IMR-90 (cell line): ENCODE measurements around the gene DUSP9. TPM values are rescaled to one million over a fixed set of nuclear protein-coding genes. Genes with fewer than 3 reads are reported as not detected.

Experiments used
- ATAC-seq: fragments of 200-7000 bp; cut with Tn5 transposase; 2 replicates; pipeline ENCODE4 v1.9.1; 2020; ENCODE audit warnings: low read depth, mild to moderate bottlenecking, moderate library complexity
- BruUV-seq: library from RNA; stranded (reverse); fragments of 400-500 nt; replicated peaks from 2 replicates; lab custom pipeline; 2021; lab: Mats Ljungman, UMichigan
- CTCF ChIA-PET: fragments of 300-600 bp; formaldehyde crosslinking; extraction: SDS; loops from one replicate; lab custom pipeline; 2021; ENCODE audit warnings: antibody characterized with exemption; lab: Yijun Ruan, JAX
- POLR2A ChIA-PET: fragments of 300-600 bp; sonication (Branson Sonifier 250); formaldehyde crosslinking; loops from one replicate; lab custom pipeline; 2022; ENCODE audit warnings: antibody characterized with exemption; ENCODE audit not compliant: unreplicated experiment; lab: Charles Lee
- DNase-seq: peaks from one replicate; pipeline ENCODE4 v3.0.0; 2013
- H2AFZ ChIP-seq: replicated peaks from 2 replicates; pipeline ENCODE3; 2013; ENCODE audit warnings: low read length, mild to moderate bottlenecking; ENCODE audit not compliant: poor library complexity
- H2AK5ac ChIP-seq: 2 replicates; pipeline ENCODE4 v1.6.1; 2013; ENCODE audit warnings: low read depth, low read length, inconsistent platforms
- H2AK9ac ChIP-seq: replicated peaks from 2 replicates; pipeline ENCODE3; 2013; ENCODE audit warnings: mild to moderate bottlenecking, low read depth, low read length, moderate library complexity; ENCODE audit not compliant: poor library complexity
- H2BK120ac ChIP-seq: 2 replicates; pipeline ENCODE4 v1.6.1; 2013; ENCODE audit warnings: low read depth, low read length, inconsistent platforms
- H2BK15ac ChIP-seq: 3 replicates; pipeline ENCODE4 v1.6.1; 2013; ENCODE audit warnings: low read depth, low read length, inconsistent platforms
- H2BK20ac ChIP-seq: 2 replicates; pipeline ENCODE4 v1.6.1; 2013; ENCODE audit warnings: low read depth, mild to moderate bottlenecking, inconsistent platforms, low read length, moderate library complexity
- H2BK5ac ChIP-seq: 2 replicates; pipeline ENCODE4 v1.6.1; 2013; ENCODE audit warnings: mild to moderate bottlenecking, low read depth, low read length, inconsistent platforms; ENCODE audit not compliant: poor library complexity, severe bottlenecking
- H3K14ac ChIP-seq: replicated peaks from 2 replicates; pipeline ENCODE4 v1.6.1; 2013; ENCODE audit warnings: low read depth, low read length, inconsistent platforms
- H3K18ac ChIP-seq: 2 replicates; pipeline ENCODE4 v1.6.1; 2013; ENCODE audit warnings: low read depth, low read length, control low read depth
- H3K23ac ChIP-seq: 2 replicates; pipeline ENCODE4 v1.6.1; 2013; ENCODE audit warnings: low read depth, low read length, inconsistent platforms
- H3K27ac ChIP-seq: 2 replicates; pipeline ENCODE4 v1.5.1; 2013; ENCODE audit warnings: mild to moderate bottlenecking, control low read depth, low read length; ENCODE audit not compliant: insufficient read depth
- H3K27me3 ChIP-seq: 2 replicates; pipeline ENCODE4 v1.6.1; 2013; ENCODE audit warnings: low read length; ENCODE audit not compliant: control insufficient read depth, insufficient read depth
- H3K36me3 ChIP-seq: 2 replicates; pipeline ENCODE4 v1.6.1; 2013; ENCODE audit warnings: low read length, mixed read lengths; ENCODE audit not compliant: control insufficient read depth, insufficient read depth
- H3K4ac ChIP-seq: 2 replicates; pipeline ENCODE4 v1.6.1; 2013; ENCODE audit warnings: low read depth, low read length, inconsistent platforms
- H3K4me1 ChIP-seq: 2 replicates; pipeline ENCODE4 v1.6.1; 2013; ENCODE audit warnings: low read length, mixed read lengths; ENCODE audit not compliant: control insufficient read depth, insufficient read depth
- H3K4me2 ChIP-seq: 2 replicates; pipeline ENCODE4 v1.6.1; 2013; ENCODE audit warnings: low read depth, mild to moderate bottlenecking, control low read depth, low read length, moderate library complexity
- H3K4me3 ChIP-seq: 2 replicates; pipeline ENCODE4 v1.5.1; 2013; ENCODE audit warnings: low read depth, mild to moderate bottlenecking, control low read depth, low read length, moderate library complexity; ENCODE audit not compliant: insufficient read depth
- H3K56ac ChIP-seq: 2 replicates; pipeline ENCODE4 v1.6.1; 2013; ENCODE audit warnings: low read length, inconsistent platforms; ENCODE audit not compliant: insufficient read depth; ENCODE audit errors: extremely low read depth
- H3K79me1 ChIP-seq, 2 experiments: 2 replicates each; pipeline ENCODE4 v1.6.1; 2013; ENCODE audit warnings: low read length in 2 of 2, inconsistent platforms in 1 of 2, low read depth in 1 of 2
- H3K9ac ChIP-seq: 2 replicates; pipeline ENCODE4 v1.6.1; 2013; ENCODE audit warnings: low read depth, low read length, control low read depth
- H3K9me1 ChIP-seq: 2 replicates; pipeline ENCODE4 v1.6.1; 2013; ENCODE audit warnings: low read length, inconsistent platforms; ENCODE audit not compliant: insufficient read depth
- H3K9me3 ChIP-seq: 2 replicates; pipeline ENCODE4 v1.6.1; 2013; ENCODE audit warnings: low read length; ENCODE audit not compliant: control insufficient read depth, insufficient read depth
- H4K20me1 ChIP-seq: 2 replicates; pipeline ENCODE4 v1.6.1; 2013; ENCODE audit warnings: low read length, inconsistent platforms; ENCODE audit not compliant: insufficient read depth
- H4K5ac ChIP-seq: 2 replicates; pipeline ENCODE4 v1.6.1; 2013; ENCODE audit warnings: mild to moderate bottlenecking, low read depth, low read length, control low read depth
- H4K8ac ChIP-seq, 2 experiments: 2 replicates each; pipeline ENCODE4 v1.6.1; 2013; ENCODE audit warnings: low read depth in 2 of 2, low read length in 2 of 2, control low read depth in 1 of 2, inconsistent platforms in 1 of 2
- H4K91ac ChIP-seq: 2 replicates; pipeline ENCODE4 v1.6.1; 2013; ENCODE audit warnings: low read depth, low read length, inconsistent platforms; ENCODE audit not compliant: insufficient read depth
- CTCF ChIP-seq: conservative IDR thresholded peaks from 2 replicates; pipeline ENCODE4 v1.5.1; 2012; ENCODE audit warnings: mild to moderate bottlenecking, low read depth, low read length, improper control_type of control experiment
- FOS ChIP-seq: fragments of 150-350 bp; IDR thresholded peaks from 2 replicates; pipeline ENCODE4 v1.6.1; 2016; ENCODE audit warnings: low read depth, low read length
- WGBS, 2 experiments: methylation state at CpG; one replicate each; pipeline versions ENCODE4 v1.1.5 to v1.1.7; 2013; ENCODE audit warnings: missing lambda C conversion rate in 2 of 2; ENCODE audit not compliant: insufficient read length in 1 of 2; ENCODE audit errors: extremely low coverage in 2 of 2; 5-methylcytosine and 5-hydroxymethylcytosine counted together
- dilution Hi-C: fragments of 300-500 bp; cut with HindIII; formaldehyde crosslinking; loops from one replicate; pipeline ENCODE4 v1.14.3; 2018; ENCODE audit warnings: low sequenced_read_pairs; ENCODE audit not compliant: unreplicated experiment
- in situ Hi-C: fragments of 300-500 bp; cut with MboI; formaldehyde crosslinking; loops from 3 replicates; pipeline ENCODE4 v1.14.3; 2019; ENCODE audit warnings: low sequenced_read_pairs, inconsistent platforms, mixed read lengths
- intact Hi-C: fragments of 100-400 bp; cut with micrococcal nuclease; formaldehyde crosslinking; loops from 2 replicates; pipeline ENCODE4 v1.10.0; 2022
- polyA plus RNA-seq, 3 experiments: library from polyadenylated mRNA; depleted of rRNA; stranded (reverse); fragments of >200 nt; gene quantifications; 2 replicates each; pipeline ENCODE4 v1.2.3, GENCODE V29; 2012; ENCODE audit warnings: low replicate concordance in 1 of 3
- total RNA-seq: library from RNA; depleted of rRNA; stranded (reverse); fragments of >200 nt; gene quantifications from 2 replicates; pipeline ENCODE4 v1.2.3, GENCODE V29; 2012

The DUSP9 gene
- total and polyA plus RNA-seq, 2 of the 4 experiments (the other 2 are of a cell fraction): under 0.01 to 0.09 TPM

GRCh38 chrX:153639177-153640044 lies 7.6 kb upstream of the DUSP9 start:
- Histone ChIP-seq H4K5ac (no peak overlapping the region), H3K27me3 (peaks cover 42% of the 10 kb centered on the region), H2BK15ac (no peak overlapping the region), H2BK5ac (no peak overlapping the region), H3K4me3 (no peak overlapping the region), H3K56ac (no peak overlapping the region), H3K23ac (no peak overlapping the region), H3K4me1 (no peaks in the 10 kb centered on the region), H3K18ac (no peak overlapping the region), H2AK5ac (no peak overlapping the region), H4K8ac (no peak overlapping the region), H3K4me2 (no peak overlapping the region), H4K91ac (no peak overlapping the region), H3K9me3 (peaks cover 4% of the 10 kb centered on the region; the same call in 1 of the 2 replicates), H3K36me3 (no peaks in the 10 kb centered on the region), H2AK9ac (no peak overlapping the region), H2AFZ (no peak overlapping the region), H2BK20ac (no peak overlapping the region), H4K20me1 (no peaks in the 10 kb centered on the region), H3K14ac (no peak overlapping the region), H3K9me1 (no peaks in the 10 kb centered on the region), H3K79me1 (no peaks in the 10 kb centered on the region), H2BK120ac (no peak overlapping the region), H3K9ac (no peak overlapping the region), H3K4ac (no peak overlapping the region), H3K27ac (no peak overlapping the region)
- POLR2A ChIA-PET: no interaction called here
- DNase-seq (no peak), ATAC-seq (no peak)
- dilution Hi-C loops: no loop called here
- intact Hi-C loops: no loop called here
- TF ChIP-seq FOS: no peak
- TF ChIP-seq CTCF: no peak
- no TSS peak for BruUV-seq
- CTCF ChIA-PET: no interaction called here
- in situ Hi-C loops: no loop called here
- WGBS, 2 experiments: 73% methylated on average over 14 of the region's 28 CpGs; no CpG with 5 or more reads in 1 of the 2 experiments
